HPDE6-E6E7 (cell line): ENCODE results near the gene DSCAM.
"Not testable (repeated sequence)": the region's sequence is repeated elsewhere in the genome, so short reads cannot be mapped to it uniquely, and the experiment has no call there.

Source experiments
- DNase-seq: peaks from one replicate; pipeline ENCODE4 v3.0.0; 2011; ENCODE audit warnings: missing footprints; ENCODE audit errors: extremely low spot score

DSCAM gene

GRCh38 chr21:40052276-40052675, 794.7 kb downstream of the DSCAM start:
- DNase-seq = no peak

DNA sequence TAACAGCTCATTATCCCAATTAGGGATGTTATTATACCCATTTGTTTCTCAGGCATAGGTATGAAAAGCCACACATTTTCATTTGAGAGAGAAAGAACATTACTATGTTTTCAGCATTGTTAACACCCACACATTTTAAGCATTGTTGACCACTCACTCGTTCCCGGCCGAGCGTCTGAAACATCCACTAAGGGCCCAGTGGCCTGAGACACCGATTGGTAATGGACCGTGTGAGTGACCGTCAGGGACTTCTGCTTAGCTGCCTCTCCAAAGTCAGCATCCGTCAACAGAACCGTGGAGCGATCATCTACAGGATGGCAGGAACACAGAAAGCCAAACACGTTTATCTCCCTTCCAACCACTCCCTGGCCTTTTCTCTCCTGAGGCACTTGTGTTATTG, 795.2 kb downstream of the DSCAM start:
- no peak for DNase-seq

- DNase-seq = no peak
Measured at GRCh38 chr21:40049931-40050290, 797.0 kb downstream of the DSCAM start.

- no peak for DNase-seq
Measured at GRCh38 chr21:40049031-40049930, 797.7 kb downstream of the DSCAM start.

DNA sequence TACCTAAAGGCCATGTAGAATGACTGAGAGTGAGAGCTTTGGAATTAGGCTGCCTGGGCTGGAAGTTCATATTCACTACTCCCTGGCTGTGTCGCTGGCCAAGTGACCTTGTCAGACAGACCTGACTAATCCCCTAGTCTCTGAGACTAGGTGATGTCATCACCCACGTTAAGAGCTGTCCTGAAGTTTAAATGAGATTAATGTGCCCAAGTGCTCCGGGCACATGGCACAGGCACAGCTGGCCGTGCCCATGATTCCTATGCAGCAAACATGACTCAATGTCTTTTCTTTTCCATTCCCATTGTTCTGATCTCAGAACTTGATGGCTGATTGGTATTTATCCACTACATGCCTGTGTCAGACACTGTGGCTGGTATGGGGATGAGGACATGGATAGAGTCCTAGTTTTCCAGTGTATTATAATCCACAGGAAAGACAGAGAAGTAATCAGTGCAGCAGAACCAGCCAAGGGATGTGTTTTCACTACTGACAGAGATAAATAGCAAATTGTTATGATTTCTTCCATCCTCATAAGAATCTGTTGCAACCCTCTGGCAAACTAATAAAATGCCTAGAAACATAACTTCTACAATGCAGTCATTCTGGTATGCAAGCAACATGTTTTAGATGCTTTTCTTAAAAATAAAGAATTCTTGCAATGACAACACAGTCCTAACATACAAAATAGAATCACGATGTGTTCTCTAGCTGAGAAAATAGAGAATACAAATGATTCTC, 798.8 kb downstream of the DSCAM start:
- no peak for DNase-seq

DNA sequence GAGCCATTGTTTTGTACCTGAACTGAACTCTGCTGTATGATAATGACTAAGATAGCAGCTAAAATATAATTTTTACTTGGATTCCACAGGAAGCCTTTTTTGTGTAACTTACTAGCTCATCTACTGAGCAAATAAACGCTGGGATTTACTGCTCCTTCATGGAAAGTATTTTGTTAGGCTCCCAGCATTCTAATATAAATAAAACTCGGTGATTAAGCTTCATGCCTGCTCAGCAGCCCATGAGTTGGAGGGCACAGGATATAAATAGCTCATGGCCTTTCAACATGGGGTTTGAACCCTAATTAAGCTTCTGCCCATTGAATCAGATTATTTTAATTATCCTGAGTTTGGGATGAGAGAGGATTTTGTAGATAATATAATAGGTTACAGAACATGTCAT, 799.7 kb downstream of the DSCAM start:
- DNase-seq = no peak

- DNase-seq = no peak
Measured at GRCh38 chr21:40043866-40044265, 803.1 kb downstream of the DSCAM start.

- DNase-seq = no peak
Measured at GRCh38 chr21:40043423-40043822, 803.5 kb downstream of the DSCAM start.

DNA sequence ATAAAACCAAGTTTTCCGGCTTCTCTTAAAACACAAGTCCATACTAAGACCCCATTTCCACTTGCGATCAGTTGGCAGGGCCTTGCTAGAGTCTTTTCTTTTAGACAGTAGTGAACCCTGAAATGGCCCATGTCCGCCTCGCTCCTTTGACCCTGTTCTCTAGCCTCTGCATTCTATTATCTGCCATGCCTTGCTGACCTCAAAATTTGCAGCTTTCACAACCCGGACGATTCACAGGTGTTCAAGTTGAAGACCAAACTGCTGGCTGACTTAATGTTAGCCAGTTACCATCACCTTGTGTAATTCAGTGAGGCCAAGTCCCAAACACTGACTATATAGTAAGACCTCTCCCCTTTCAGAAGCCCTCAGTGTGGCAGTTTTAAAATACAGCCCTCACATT, 805.5 kb downstream of the DSCAM start:
- DNase-seq = no peak

DNA sequence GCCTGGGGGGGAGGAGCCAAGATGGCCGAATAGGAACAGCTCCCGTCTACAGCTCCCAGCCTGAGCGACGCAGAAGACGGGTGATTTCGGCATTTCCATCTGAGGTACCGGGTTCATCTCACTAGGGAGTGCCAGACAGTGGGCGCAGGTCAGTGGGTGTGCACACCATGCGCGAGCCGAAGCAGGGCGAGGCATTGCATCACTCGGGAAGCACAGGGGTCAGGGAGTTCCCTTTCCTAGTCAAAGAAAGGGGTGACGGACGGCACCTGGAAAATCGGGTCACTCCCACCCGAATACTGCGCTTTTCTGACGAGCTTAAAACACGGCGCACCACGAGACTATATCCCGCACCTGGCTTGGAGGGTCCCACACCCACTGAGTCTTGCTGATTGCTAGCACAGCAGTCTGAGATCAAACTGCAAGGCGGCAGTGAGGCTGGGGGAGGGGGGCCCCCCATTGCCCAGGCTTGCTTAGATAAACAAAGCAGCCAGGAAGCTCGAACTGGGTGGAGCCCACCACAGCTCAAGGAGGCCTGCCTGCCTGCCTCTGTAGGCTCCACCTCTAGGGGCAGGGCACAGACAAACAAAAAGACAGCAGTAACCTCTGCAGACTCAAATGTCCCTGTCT, 813.7 kb downstream of the DSCAM start:
- DNase-seq = not testable (repeated sequence)

- no peak for DNase-seq
Measured at GRCh38 chr21:40029888-40030287, 817.1 kb downstream of the DSCAM start.

DNA sequence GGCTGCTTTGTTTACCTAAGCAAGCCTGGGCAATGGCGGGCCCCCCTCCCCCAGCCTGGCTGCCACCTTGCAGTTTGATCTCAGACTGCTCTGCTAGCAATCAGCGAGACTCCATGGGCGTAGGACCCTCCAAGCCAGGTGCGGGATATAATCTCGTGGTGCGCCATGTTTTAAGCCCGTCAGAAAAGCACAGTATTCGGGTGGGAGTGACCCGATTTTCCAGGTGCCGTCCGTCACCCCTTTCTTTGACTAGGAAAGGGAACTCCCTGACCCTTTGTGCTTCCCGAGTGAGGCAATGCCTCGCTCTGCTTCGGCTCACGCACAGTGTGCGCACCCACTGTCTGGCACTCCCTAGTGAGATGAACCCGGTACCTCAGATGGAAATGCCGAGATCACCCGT, 818.6 kb downstream of the DSCAM start:
- not testable (repeated sequence) for DNase-seq

GRCh38 chr21:40021558-40022351, 825.2 kb downstream of the DSCAM start:
- no peak for DNase-seq

- no peak for DNase-seq
Measured at GRCh38 chr21:40020651-40021050, 826.3 kb downstream of the DSCAM start.

- DNase-seq = no peak
Measured at GRCh38 chr21:40018871-40019475, 828.0 kb downstream of the DSCAM start.

DNA sequence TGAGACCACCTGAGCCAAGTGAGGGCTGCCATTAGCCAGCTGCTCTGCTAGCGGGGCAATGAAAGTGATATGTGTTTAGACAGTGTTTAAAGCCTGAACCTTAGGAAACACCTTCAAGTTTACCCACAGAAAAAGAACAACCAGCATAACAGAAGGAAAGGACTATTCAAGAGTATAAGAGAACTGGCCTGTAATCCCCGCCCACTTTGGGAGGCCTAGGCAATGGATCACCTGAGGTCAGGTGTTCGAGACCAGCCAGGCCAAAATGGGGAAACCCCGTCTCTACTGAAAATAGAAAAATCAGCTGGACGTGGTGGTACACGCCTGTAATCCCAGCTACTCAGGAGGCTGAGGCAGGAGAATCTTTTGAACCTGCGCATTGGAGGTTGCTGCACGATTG, 830.3 kb downstream of the DSCAM start:
- no peak for DNase-seq

- DNase-seq = no peak
Measured at GRCh38 chr21:40016234-40016633, 830.7 kb downstream of the DSCAM start.

- DNase-seq = no peak
Measured at GRCh38 chr21:40015818-40016217, 831.1 kb downstream of the DSCAM start.

DNA sequence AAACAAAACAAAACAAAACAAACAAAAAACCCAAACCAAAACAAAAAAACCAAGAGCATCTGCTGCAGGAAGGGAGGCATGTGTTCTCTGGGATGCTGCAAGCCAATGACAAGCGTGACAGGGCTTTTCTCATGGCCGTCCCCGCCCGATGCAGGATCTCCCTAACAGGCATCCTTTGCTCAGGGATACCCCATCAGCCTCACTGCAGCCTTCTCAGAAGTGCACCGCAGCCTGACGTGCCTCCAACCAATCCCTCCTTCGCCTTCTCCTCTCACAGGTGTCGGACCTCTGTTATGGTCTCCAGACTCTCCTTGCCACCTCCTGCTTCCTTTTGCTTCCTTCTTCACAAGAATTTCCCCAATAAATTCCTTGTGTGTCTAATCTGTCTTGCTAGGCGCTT, 832.6 kb downstream of the DSCAM start:
- no peak for DNase-seq

- no peak for DNase-seq
Measured at GRCh38 chr21:40013001-40013735, 833.8 kb downstream of the DSCAM start.

- no peak for DNase-seq
Measured at GRCh38 chr21:40011371-40011770, 835.6 kb downstream of the DSCAM start.
